Measurements from ENCODE around the gene FSTL5. TPM values are rescaled to one million over a fixed set of nuclear protein-coding genes. Genes with fewer than 3 reads are reported as not detected.
A peak's percentile ranks its signal among the peaks of the same experiment; 100 is the strongest.

Gene FSTL5
- total and polyA plus RNA-seq, 10 of the 15 experiments (the other 5 are each of a cell fraction or from before 2014, with no cell fraction given): 0.04 to 2.4 (median 0.08) TPM; not detected in 4

GRCh38 chr4:161538941-161539340, 624.9 kb downstream of the FSTL5 start:
- no peak overlapping the region for H3K9ac ChIP-seq (ENCODE audit: control insufficient read depth, insufficient read depth, low read length)
- H3K27me3 ChIP-seq (replicated peaks in 1 of 2; ENCODE audit: control insufficient read depth in 2 of 2, insufficient read depth in 2 of 2, low read length in 1 of 2): no peaks in the 10 kb centered on the region
- in situ Hi-C loops (cut with MboI) (no loop called here), intact Hi-C loops (cut with micrococcal nuclease; ENCODE audit: unreplicated experiment) (no loop called here)
- H3K79me2 ChIP-seq (ENCODE audit: control insufficient read depth, insufficient read depth, low read length): no peaks in the 10 kb centered on the region
- no peak overlapping the region for H3K4me2 ChIP-seq (ENCODE audit: control insufficient read depth, insufficient read depth)
- no peaks in the 10 kb centered on the region for H3K9me3 ChIP-seq (replicated peaks; ENCODE audit: control insufficient read depth, insufficient read depth, low read length)
- ATAC-seq: peak; percentile 49
- peaks cover 3% of the 10 kb centered on the region; the same call in 1 of the 2 replicates for H3K4me1 ChIP-seq (ENCODE audit: control insufficient read depth, insufficient read depth, low read length)
- no peak for DNase-seq (ENCODE audit: low read depth, low spot score)
- no peaks in the 10 kb centered on the region for H4K20me1 ChIP-seq (ENCODE audit: control insufficient read depth, insufficient read depth)
- no peak for FAIRE-seq
- ChIA-PET POLR2A (no interaction called here), SMC1A (ENCODE audit: uncharacterized antibody, unreplicated experiment) (interaction anchor here (0.7 to 2.2 kb wide), 3 partner anchors 14 to 302 kb away, joined by 3 to 13 read pairs (median 7); no protein-coding TSS in a partner anchor), CTCF (interaction anchor here (0.5 kb wide), 1 partner anchor 688 kb away, joined by 3 read pairs; no protein-coding TSS in a partner anchor), RAD21 (ENCODE audit: unreplicated experiment) (no interaction called here)
- WGBS (ENCODE audit: insufficient coverage, insufficient replicate concordance, low lambda C conversion rate, missing lambda C conversion rate): 28% methylated on average over 4 of the region's 4 CpGs
- BruUV-seq (replicated peaks): no TSS peak
- no peaks in the 10 kb centered on the region for H3K36me3 ChIP-seq (ENCODE audit: control insufficient read depth in 2 of 2, insufficient read depth in 2 of 2, low read length in 1 of 2)
- no peak overlapping the region for H3K4me3 ChIP-seq
- H3K27ac ChIP-seq (ENCODE audit: control insufficient read depth, insufficient read depth): no peak overlapping the region
- peak overlapping the region; percentile 65 for H2AFZ ChIP-seq (ENCODE audit: control insufficient read depth, low read depth, low read length)
- TF ChIP-seq ZBTB11 (CRISPR knock-in tag; IDR thresholded peaks at IDR 0.05) (no peak), JUNB (IDR thresholded peaks at IDR 0.05) (no peak), RAD51 (IDR thresholded peaks at IDR 0.05) (no peak), KAT2A (conservative IDR thresholded peaks at IDR 0.05; ENCODE audit: control insufficient read depth, low read depth, low read length) (no peak), POU2F2 (IDR thresholded peaks at IDR 0.05; ENCODE audit: borderline replicate concordance, low read depth, low read length) (no peak), TCF12 (IDR thresholded peaks at IDR 0.05; ENCODE audit: low read depth, low read length) (no peak), SIN3A (IDR thresholded peaks at IDR 0.05; ENCODE audit: low read depth, low read length) (no peak), RFX5 (IDR thresholded peaks at IDR 0.05; ENCODE audit: low read depth, low read length) (no peak), MEF2B (IDR thresholded peaks at IDR 0.05; ENCODE audit: partially characterized antibody, poor library complexity, severe bottlenecking) (no peak), HDGF (IDR thresholded peaks at IDR 0.05) (0 out of 2 replicates have a peak, but pooled peaks have one; percentile 54)
- TF ChIP-seq, protein P1, sequence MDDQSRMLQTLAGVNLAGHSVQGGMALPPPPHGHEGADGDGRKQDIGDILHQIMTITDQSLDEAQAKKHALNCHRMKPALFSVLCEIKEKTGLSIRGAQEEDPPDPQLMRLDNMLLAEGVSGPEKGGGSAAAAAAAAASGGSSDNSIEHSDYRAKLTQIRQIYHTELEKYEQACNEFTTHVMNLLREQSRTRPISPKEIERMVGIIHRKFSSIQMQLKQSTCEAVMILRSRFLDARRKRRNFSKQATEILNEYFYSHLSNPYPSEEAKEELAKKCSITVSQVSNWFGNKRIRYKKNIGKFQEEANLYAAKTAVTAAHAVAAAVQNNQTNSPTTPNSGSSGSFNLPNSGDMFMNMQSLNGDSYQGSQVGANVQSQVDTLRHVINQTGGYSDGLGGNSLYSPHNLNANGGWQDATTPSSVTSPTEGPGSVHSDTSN (IDR thresholded peaks at IDR 0.05; ENCODE audit: insufficient replicate concordance, low read depth, low read length): no peak
- TF ChIP-seq, protein P2, sequence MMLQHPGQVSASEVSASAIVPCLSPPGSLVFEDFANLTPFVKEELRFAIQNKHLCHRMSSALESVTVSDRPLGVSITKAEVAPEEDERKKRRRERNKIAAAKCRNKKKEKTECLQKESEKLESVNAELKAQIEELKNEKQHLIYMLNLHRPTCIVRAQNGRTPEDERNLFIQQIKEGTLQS (IDR thresholded peaks at IDR 0.05; ENCODE audit: borderline replicate concordance, extremely low read depth, low read depth, low read length): no peak
- TF ChIP-seq, protein P3, sequence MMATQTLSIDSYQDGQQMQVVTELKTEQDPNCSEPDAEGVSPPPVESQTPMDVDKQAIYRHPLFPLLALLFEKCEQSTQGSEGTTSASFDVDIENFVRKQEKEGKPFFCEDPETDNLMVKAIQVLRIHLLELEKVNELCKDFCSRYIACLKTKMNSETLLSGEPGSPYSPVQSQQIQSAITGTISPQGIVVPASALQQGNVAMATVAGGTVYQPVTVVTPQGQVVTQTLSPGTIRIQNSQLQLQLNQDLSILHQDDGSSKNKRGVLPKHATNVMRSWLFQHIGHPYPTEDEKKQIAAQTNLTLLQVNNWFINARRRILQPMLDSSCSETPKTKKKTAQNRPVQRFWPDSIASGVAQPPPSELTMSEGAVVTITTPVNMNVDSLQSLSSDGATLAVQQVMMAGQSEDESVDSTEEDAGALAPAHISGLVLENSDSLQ (IDR thresholded peaks at IDR 0.05): 0 out of 2 replicates have a peak, but pooled peaks have one; percentile 10
- TF ChIP-seq, protein P4, sequence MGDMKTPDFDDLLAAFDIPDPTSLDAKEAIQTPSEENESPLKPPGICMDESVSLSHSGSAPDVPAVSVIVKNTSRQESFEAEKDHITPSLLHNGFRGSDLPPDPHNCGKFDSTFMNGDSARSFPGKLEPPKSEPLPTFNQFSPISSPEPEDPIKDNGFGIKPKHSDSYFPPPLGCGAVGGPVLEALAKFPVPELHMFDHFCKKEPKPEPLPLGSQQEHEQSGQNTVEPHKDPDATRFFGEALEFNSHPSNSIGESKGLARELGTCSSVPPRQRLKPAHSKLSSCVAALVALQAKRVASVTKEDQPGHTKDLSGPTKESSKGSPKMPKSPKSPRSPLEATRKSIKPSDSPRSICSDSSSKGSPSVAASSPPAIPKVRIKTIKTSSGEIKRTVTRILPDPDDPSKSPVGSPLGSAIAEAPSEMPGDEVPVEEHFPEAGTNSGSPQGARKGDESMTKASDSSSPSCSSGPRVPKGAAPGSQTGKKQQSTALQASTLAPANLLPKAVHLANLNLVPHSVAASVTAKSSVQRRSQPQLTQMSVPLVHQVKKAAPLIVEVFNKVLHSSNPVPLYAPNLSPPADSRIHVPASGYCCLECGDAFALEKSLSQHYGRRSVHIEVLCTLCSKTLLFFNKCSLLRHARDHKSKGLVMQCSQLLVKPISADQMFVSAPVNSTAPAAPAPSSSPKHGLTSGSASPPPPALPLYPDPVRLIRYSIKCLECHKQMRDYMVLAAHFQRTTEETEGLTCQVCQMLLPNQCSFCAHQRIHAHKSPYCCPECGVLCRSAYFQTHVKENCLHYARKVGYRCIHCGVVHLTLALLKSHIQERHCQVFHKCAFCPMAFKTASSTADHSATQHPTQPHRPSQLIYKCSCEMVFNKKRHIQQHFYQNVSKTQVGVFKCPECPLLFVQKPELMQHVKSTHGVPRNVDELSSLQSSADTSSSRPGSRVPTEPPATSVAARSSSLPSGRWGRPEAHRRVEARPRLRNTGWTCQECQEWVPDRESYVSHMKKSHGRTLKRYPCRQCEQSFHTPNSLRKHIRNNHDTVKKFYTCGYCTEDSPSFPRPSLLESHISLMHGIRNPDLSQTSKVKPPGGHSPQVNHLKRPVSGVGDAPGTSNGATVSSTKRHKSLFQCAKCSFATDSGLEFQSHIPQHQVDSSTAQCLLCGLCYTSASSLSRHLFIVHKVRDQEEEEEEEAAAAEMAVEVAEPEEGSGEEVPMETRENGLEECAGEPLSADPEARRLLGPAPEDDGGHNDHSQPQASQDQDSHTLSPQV (IDR thresholded peaks at IDR 0.05): no peak

All from GM12878 (cell line).